ENCODE measurements around the gene CAMTA1.
"Not testable (repeated sequence)": the region's sequence is repeated elsewhere in the genome, so short reads cannot be mapped to it uniquely, and the experiment has no call there.

Gene CAMTA1

DNA sequence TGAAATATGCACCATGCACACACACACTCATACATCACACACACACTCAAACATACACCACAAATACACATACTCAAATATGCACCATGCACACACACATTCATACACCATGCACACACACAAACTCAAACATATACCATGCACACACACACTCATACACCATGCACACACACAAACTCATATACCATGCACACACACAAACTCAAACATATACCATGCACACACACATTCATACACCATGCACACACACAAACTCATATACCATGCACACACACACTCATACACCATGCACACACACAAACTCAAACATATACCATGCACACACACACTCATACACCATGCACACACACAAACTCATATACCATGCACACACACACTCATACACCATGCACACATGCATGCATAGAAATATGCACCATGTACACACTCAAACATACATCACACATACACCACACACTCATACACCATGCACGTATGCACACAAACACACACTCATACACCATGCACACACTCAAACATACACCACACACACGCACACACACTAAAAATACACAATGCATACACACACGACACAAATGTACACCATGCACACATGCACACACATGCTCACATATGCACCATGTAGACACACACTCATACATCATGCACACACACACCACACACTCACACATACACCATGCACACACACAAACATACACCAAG, 362.5 kb downstream of the CAMTA1 start:
- not testable (repeated sequence) for H3K9me3 ChIP-seq (ENCODE audit: insufficient read depth, low read depth, low read length); H3K9ac ChIP-seq (ENCODE audit: low read depth, low read length); H3K4me3 ChIP-seq (ENCODE audit: low read length); H3K27ac ChIP-seq (ENCODE audit: low read depth, low read length); H3K36me3 ChIP-seq (ENCODE audit: insufficient read depth, low read length); H3K27me3 ChIP-seq (ENCODE audit: insufficient read depth, low read length)
- peaks cover 23% of the 10 kb centered on the region for H3K4me1 ChIP-seq (ENCODE audit: insufficient read depth, low read length)
- WGBS = 94% methylated on average over 3 of the region's 3 CpGs

DNA sequence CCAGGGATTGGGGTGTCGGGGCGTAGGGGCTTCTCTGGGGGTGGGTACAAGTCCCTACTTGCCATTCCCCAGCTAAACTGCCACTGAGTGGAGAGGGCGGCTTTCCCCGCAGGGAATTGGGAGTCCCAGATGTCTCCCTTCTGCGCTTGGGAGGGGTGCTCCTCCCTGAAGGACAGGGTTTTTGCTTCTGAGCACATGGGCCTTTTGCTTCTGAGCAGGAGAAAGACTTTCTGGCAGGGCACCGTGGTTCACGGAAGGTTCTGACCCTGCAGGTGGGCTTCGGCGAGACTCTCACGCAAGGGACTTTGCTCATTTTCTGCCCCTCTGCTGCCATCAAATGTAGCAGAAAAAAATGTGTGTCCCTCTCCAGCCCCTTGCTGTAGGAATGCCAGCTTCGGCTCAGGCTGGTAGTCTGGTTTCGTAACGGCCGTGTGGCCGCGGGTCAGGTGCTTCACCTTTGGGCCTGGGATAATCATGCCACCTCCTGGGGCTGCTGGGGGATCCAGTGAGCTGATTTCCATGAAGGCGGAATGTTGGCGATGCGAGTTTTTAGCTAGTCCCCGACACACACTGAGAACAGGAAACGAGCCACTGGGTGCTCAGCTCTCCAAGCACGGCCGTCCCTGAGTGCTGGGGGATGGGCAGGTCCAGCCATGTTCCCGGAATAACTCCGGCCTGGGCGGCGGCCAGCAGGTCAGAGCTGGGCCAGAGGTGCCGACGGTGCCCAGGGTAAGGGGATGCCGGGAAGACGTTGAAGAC, 364.0 kb downstream of the CAMTA1 start:
- Histone ChIP-seq H3K9ac (ENCODE audit: low read depth, low read length) (0 out of 2 replicates have a peak overlapping the region, but pooled peaks have one; percentile 8), H3K27ac (ENCODE audit: low read depth, low read length) (no peak overlapping the region; the same call in 1 of the 2 replicates), H3K27me3 (ENCODE audit: insufficient read depth, low read length) (no peaks in the 10 kb centered on the region), H3K4me1 (ENCODE audit: insufficient read depth, low read length) (peaks cover 26% of the 10 kb centered on the region), H3K9me3 (ENCODE audit: insufficient read depth, low read depth, low read length) (no peaks in the 10 kb centered on the region), H3K4me3 (ENCODE audit: low read length) (no peak overlapping the region), H3K36me3 (ENCODE audit: insufficient read depth, low read length) (no peaks in the 10 kb centered on the region)
- WGBS = 54% methylated on average over 31 of the region's 31 CpGs

- no peak overlapping the region for H3K27ac ChIP-seq (ENCODE audit: low read depth, low read length)
- 89% methylated on average over 19 of the region's 19 CpGs for WGBS
- no peak overlapping the region for H3K9ac ChIP-seq (ENCODE audit: low read depth, low read length)
- peaks cover 26% of the 10 kb centered on the region for H3K4me1 ChIP-seq (ENCODE audit: insufficient read depth, low read length)
- H3K36me3 ChIP-seq (ENCODE audit: insufficient read depth, low read length) = no peaks in the 10 kb centered on the region
- no peaks in the 10 kb centered on the region for H3K9me3 ChIP-seq (ENCODE audit: insufficient read depth, low read depth, low read length)
- H3K27me3 ChIP-seq (ENCODE audit: insufficient read depth, low read length) = no peaks in the 10 kb centered on the region
- no peak overlapping the region for H3K4me3 ChIP-seq (ENCODE audit: low read length)
Measured at GRCh38 chr1:7150724-7151280, 365.5 kb downstream of the CAMTA1 start.

- Histone ChIP-seq H3K27me3 (ENCODE audit: insufficient read depth, low read length) (no peaks in the 10 kb centered on the region), H3K36me3 (ENCODE audit: insufficient read depth, low read length) (no peaks in the 10 kb centered on the region), H3K4me1 (ENCODE audit: insufficient read depth, low read length) (peaks cover 26% of the 10 kb centered on the region), H3K4me3 (ENCODE audit: low read length) (no peak overlapping the region), H3K9me3 (ENCODE audit: insufficient read depth, low read depth, low read length) (no peaks in the 10 kb centered on the region), H3K27ac (ENCODE audit: low read depth, low read length) (no peak overlapping the region), H3K9ac (ENCODE audit: low read depth, low read length) (no peak overlapping the region)
- 92% methylated on average over 7 of the region's 7 CpGs for WGBS
Measured at GRCh38 chr1:7151978-7152377, 366.7 kb downstream of the CAMTA1 start.

- H3K36me3 ChIP-seq (ENCODE audit: insufficient read depth, low read length) = no peaks in the 10 kb centered on the region
- H3K9ac ChIP-seq (ENCODE audit: low read depth, low read length) = no peak overlapping the region
- 88% methylated on average over 10 of the region's 10 CpGs for WGBS
- no peaks in the 10 kb centered on the region for H3K27me3 ChIP-seq (ENCODE audit: insufficient read depth, low read length)
- no peaks in the 10 kb centered on the region for H3K9me3 ChIP-seq (ENCODE audit: insufficient read depth, low read depth, low read length)
- H3K4me3 ChIP-seq (ENCODE audit: low read length) = no peak overlapping the region
- H3K27ac ChIP-seq (ENCODE audit: low read depth, low read length) = no peak overlapping the region
- peaks cover 26% of the 10 kb centered on the region for H3K4me1 ChIP-seq (ENCODE audit: insufficient read depth, low read length)
Measured at GRCh38 chr1:7152655-7153054, 367.4 kb downstream of the CAMTA1 start.

GRCh38 chr1:7153464-7153863, 368.2 kb downstream of the CAMTA1 start:
- H3K27me3 ChIP-seq (ENCODE audit: insufficient read depth, low read length) = no peaks in the 10 kb centered on the region
- H3K4me3 ChIP-seq (ENCODE audit: low read length) = no peak overlapping the region
- no peaks in the 10 kb centered on the region for H3K9me3 ChIP-seq (ENCODE audit: insufficient read depth, low read depth, low read length)
- H3K9ac ChIP-seq (ENCODE audit: low read depth, low read length) = no peak overlapping the region
- no peaks in the 10 kb centered on the region for H3K36me3 ChIP-seq (ENCODE audit: insufficient read depth, low read length)
- WGBS = 53% methylated on average over 10 of the region's 10 CpGs
- peaks cover 26% of the 10 kb centered on the region for H3K4me1 ChIP-seq (ENCODE audit: insufficient read depth, low read length)
- no peak overlapping the region for H3K27ac ChIP-seq (ENCODE audit: low read depth, low read length)

- Histone ChIP-seq H3K4me1 (ENCODE audit: insufficient read depth, low read length) (no peaks in the 10 kb centered on the region), H3K9ac (ENCODE audit: low read depth, low read length) (no peak overlapping the region), H3K27me3 (ENCODE audit: insufficient read depth, low read length) (no peaks in the 10 kb centered on the region), H3K4me3 (ENCODE audit: low read length) (no peak overlapping the region), H3K36me3 (ENCODE audit: insufficient read depth, low read length) (no peaks in the 10 kb centered on the region), H3K9me3 (ENCODE audit: insufficient read depth, low read depth, low read length) (no peaks in the 10 kb centered on the region), H3K27ac (ENCODE audit: low read depth, low read length) (no peak overlapping the region)
- WGBS = 91% methylated on average over 6 of the region's 6 CpGs
Measured at GRCh38 chr1:7159116-7159781, 374.0 kb downstream of the CAMTA1 start.

DNA sequence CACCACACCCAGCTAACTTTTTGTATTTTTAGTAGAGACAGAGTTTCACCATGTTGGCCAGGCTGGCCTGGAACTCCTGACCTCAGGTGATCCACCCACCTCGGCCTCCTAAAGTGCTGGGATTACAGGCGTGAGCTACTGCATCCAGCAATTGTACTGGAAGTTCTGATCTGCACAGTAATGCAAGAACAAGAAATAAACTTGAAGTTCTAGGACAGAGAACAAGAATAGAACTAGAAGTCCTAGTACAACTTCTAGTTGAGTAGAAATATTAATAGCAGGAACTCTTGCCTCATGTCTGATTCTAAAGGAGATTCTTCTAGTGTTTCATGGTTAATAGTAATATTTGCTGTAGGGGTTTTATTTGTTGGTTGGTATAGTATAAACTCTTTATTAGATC, 383.3 kb downstream of the CAMTA1 start:
- not testable (repeated sequence) for H3K4me3 ChIP-seq (ENCODE audit: low read length); H3K9me3 ChIP-seq (ENCODE audit: insufficient read depth, low read depth, low read length); H3K27me3 ChIP-seq (ENCODE audit: insufficient read depth, low read length); H3K9ac ChIP-seq (ENCODE audit: low read depth, low read length); H3K36me3 ChIP-seq (ENCODE audit: insufficient read depth, low read length); H3K4me1 ChIP-seq (ENCODE audit: insufficient read depth, low read length); H3K27ac ChIP-seq (ENCODE audit: low read depth, low read length)
- WGBS = 92% methylated on average over 2 of the region's 2 CpGs

DNA sequence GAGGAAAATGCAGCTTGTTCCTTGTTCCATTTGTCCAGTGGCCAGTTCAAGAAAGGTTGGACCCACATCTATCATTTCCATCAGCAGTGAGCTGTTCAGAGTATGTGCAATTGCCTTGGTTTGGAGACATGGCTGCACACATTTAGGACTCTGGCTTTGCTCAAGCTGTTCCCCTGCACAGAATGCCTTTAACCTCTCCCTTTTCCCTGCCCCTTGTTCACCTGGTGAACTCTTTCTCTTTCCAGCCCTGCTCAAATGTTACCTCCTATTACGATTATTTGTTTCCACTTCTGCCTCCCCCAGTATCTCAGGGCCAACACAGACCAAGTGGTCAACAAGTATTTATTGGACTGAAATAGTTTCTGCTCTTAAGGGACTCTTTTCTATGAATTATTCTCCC, 385.9 kb downstream of the CAMTA1 start:
- H3K4me1 ChIP-seq (ENCODE audit: insufficient read depth, low read length) = no peaks in the 10 kb centered on the region
- 79% methylated on average over 1 of the region's 1 CpG for WGBS
- H3K9ac ChIP-seq (ENCODE audit: low read depth, low read length) = no peak overlapping the region
- no peaks in the 10 kb centered on the region for H3K36me3 ChIP-seq (ENCODE audit: insufficient read depth, low read length)
- H3K27ac ChIP-seq (ENCODE audit: low read depth, low read length) = no peak overlapping the region
- no peak overlapping the region for H3K4me3 ChIP-seq (ENCODE audit: low read length)
- no peaks in the 10 kb centered on the region for H3K27me3 ChIP-seq (ENCODE audit: insufficient read depth, low read length)
- no peaks in the 10 kb centered on the region for H3K9me3 ChIP-seq (ENCODE audit: insufficient read depth, low read depth, low read length)

DNA sequence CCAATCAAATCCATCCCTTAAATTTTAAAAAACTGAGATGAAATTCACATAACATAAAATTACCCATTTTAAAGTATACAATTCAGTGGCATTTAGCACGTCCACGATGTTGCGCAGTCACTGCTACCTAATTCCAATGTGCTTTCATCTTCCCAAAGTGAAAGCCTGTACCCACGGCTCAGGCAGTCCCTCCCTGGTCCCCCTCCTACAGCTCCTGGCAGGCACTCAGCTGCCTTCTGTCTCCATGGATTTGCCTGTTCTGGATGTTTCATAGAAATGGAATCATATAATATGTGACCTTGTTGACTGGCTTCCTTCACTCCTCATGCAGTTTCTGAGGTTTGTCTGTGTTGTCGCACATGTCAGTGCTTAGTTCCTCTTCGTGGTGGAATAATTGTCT, 386.3 kb downstream of the CAMTA1 start:
- no peaks in the 10 kb centered on the region for H3K9me3 ChIP-seq (ENCODE audit: insufficient read depth, low read depth, low read length)
- H3K27me3 ChIP-seq (ENCODE audit: insufficient read depth, low read length) = no peaks in the 10 kb centered on the region
- H3K36me3 ChIP-seq (ENCODE audit: insufficient read depth, low read length) = no peaks in the 10 kb centered on the region
- no peak overlapping the region for H3K9ac ChIP-seq (ENCODE audit: low read depth, low read length)
- no peak overlapping the region for H3K4me3 ChIP-seq (ENCODE audit: low read length)
- H3K4me1 ChIP-seq (ENCODE audit: insufficient read depth, low read length) = no peaks in the 10 kb centered on the region
- WGBS = 94% methylated on average over 6 of the region's 6 CpGs
- H3K27ac ChIP-seq (ENCODE audit: low read depth, low read length) = no peak overlapping the region

- Histone ChIP-seq H3K27me3 (ENCODE audit: insufficient read depth, low read length) (no peaks in the 10 kb centered on the region), H3K27ac (ENCODE audit: low read depth, low read length) (no peak overlapping the region), H3K4me3 (ENCODE audit: low read length) (no peak overlapping the region), H3K36me3 (ENCODE audit: insufficient read depth, low read length) (no peaks in the 10 kb centered on the region), H3K9ac (ENCODE audit: low read depth, low read length) (no peak overlapping the region), H3K9me3 (ENCODE audit: insufficient read depth, low read depth, low read length) (peaks cover 3% of the 10 kb centered on the region; the same call in 1 of the 2 replicates), H3K4me1 (ENCODE audit: insufficient read depth, low read length) (peaks cover under 1% of the 10 kb centered on the region; the same call in 1 of the 2 replicates)
- 95% methylated on average over 14 of the region's 14 CpGs for WGBS
Measured at GRCh38 chr1:7172804-7173203, 387.6 kb downstream of the CAMTA1 start.
